Activated CD4-positive, CD25-positive, alpha-beta regulatory T cell treated with anti-CD3 and anti-CD28 coated beads, Interleukin-2, amount 50 U/mL, for 16 hours (primary cell): ENCODE data around the gene STRIP1.

ENCODE experiments used
- DNase-seq: peaks from one replicate; pipeline ENCODE4 v3.0.0-alpha.2; 2020; ENCODE audit warnings: low read depth, low spot score

Gene STRIP1

DNA sequence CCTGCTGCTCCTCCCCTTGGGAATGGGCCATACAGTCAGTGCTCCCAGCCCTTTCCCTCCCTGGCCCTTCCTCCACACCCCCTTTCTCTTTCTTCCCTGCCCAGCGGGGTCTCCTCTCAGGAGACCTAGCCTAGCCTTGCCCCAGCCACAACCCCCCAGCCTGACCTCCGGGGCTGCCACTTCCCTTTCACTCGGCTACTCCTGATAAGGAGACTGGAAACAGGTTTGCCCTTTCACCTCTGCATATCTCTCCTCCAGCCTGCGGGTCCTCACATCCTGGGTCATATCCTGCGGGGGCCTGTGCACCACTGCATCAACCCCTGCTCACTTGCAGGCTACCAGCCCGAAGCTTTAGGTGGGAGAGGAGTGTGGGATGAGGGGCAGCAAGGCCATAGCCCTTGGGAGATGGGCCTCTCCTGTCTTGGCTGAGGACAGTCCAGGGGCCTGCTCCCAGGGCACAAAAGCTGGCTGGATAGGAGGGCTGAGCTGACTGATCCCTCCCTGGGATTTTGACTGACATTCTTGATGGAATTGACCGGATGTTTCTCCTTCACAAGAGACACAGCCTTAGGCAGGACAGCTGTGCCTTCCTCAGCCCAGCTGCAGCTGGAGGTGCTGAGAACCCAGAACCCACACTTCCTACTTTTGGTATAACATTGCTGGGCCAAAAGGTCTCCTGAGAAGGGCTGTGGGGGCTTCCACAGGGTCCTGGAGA lies 55.3 kb downstream of the STRIP1 start:
- DNase-seq, result no peak

- no peak for DNase-seq
These were observed 57.0 kb downstream of the STRIP1 start for GRCh38 chr1:110091381-110091780.

- DNase-seq, result no peak
These were observed 57.4 kb downstream of the STRIP1 start for GRCh38 chr1:110091791-110092190.

DNA sequence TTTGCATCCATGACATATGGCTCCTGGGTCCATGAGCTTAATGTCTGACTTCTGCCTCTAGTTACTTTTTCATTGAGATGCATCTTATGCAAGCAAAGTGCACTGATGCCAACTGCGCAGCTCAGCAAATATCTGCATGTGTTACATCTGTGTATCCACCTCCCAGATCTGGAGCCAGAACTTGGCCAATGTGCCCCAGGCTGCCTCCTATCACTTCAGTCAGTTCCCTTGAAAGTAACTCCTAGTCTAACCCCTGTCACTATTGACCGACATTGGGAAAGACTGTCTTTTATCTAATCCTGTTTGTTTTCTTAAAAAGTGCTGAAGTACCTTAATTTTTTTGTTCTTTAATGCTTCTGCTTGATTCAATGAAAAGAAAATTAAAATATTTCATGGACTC lies 58.6 kb downstream of the STRIP1 start:
- no peak for DNase-seq

- no peak for DNase-seq
These were observed 60.7 kb downstream of the STRIP1 start for GRCh38 chr1:110094931-110095654.

GRCh38 chr1:110097507-110098221 lies 63.2 kb downstream of the STRIP1 start:
- no peak for DNase-seq

DNA sequence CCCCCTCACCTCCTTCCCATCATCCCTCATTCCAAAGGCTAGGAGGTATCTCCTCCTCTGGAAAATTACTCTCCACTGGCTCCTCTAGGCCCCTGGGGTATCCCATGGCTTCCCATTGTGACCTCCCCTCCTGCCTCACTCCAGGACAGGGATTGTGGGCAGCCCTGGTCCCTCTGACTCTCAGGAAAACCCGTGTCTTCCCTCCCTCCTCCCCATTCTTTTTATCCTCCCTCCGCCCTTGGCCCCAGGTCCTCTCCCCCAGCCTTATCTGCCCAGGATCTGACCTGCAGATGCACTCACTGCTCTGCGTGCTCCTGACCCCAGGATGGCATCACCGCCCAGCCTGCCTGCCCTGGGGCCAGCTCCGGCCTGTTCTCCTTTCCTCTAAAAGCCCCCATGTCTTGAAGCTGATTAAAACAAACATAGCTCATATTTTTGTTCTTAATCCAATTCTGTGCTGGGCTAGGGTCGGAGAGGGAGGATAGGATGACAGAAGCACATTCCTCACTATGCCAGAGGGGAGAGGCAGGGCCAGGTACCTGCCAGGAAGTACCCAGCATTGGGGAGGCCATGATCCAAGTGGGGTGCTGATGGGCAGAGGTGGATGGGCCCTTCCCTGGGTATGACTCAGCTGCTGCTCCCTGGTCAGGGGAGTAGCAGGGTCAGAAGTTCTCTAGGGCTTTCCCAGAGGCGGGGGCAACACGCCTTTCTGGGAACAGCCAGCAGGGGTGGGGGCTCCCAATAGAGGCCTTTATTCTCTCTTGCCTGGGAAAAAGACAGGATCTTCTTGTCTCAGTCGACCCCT lies 64.0 kb downstream of the STRIP1 start:
- DNase-seq, result no peak

DNA sequence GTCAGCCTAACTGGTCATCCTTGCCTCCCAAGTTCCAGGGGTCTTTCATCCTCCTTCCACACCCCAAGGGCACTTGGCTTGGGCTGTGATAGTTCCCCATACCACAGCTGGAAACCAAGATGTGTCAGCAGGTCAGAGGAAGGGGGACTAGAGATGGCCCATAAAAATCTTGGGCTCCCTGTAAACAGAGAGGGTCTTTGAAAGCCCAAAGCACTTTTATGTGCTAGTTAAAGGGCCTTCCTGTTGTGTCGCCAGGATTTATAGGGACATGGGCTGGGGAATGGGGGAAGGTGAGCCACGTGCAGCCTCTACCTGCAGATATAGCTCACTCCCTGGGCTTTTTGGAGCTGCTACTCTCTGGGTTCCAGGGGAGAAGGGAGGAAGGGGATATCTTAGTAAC lies 65.9 kb downstream of the STRIP1 start:
- DNase-seq, result no peak

GRCh38 chr1:110102081-110102480 lies 67.7 kb downstream of the STRIP1 start:
- no peak for DNase-seq
